Astrocyte of the cerebellum (primary cell): ENCODE data around the gene ASXL1.

Experiments
- DNase-seq: peaks from one replicate; pipeline ENCODE4 v3.0.0-alpha.2; 2011; ENCODE audit warnings: low read depth
- H3K4me3 ChIP-seq: 2 replicates; pipeline ENCODE4 v1.5.1; 2011; ENCODE audit warnings: mild to moderate bottlenecking, low read depth, low read length, moderate library complexity
- in situ Hi-C: cut with HindIII; loops from 2 replicates; pipeline ENCODE4 v1.10.0; 2017; ENCODE audit warnings: low sequenced_read_pairs
- TF ChIP-seq, protein P1 (sequence below): IDR thresholded peaks from 2 replicates; pipeline ENCODE4 v1.5.1; 2012; ENCODE audit warnings: low read length, low read depth, moderate library complexity, mild to moderate bottlenecking; ENCODE audit errors: missing control alignments

The ASXL1 gene

DNA sequence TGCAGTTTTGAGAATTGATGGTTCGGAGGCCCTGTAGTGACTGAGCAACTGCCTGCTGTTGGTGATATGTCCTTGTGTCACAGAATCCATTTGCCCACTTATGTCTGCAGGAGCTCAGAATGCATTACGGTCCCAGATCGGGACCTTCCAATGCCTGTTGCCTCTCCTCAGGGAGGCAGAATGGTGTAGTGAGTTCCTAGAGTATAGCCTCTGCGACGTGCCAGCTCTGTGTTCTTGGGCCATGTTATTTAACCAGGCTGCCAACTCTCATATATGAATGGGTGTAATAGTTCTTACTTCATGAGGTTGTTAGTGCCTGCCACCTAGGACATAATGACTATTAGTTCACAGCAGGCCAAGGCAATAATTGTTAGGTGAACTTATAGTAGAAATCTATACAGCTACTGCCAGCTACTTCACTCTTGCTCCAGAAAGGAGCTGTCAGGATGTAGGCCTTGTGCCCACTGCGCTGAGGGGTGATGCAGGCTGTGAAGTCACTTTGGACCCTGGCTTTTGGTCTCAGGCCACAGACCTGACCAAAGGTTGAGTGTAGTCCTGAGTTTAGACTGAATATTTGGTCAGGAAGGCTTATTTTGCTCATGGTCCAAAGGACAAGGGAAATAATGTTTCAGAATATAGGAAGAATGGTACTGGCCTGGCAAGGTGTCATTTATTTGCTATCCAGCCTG, 82.1 kb downstream of the ASXL1 start:
- in situ Hi-C loops = no loop called here
- no peak overlapping the region for H3K4me3 ChIP-seq
- TF ChIP-seq, protein P1, sequence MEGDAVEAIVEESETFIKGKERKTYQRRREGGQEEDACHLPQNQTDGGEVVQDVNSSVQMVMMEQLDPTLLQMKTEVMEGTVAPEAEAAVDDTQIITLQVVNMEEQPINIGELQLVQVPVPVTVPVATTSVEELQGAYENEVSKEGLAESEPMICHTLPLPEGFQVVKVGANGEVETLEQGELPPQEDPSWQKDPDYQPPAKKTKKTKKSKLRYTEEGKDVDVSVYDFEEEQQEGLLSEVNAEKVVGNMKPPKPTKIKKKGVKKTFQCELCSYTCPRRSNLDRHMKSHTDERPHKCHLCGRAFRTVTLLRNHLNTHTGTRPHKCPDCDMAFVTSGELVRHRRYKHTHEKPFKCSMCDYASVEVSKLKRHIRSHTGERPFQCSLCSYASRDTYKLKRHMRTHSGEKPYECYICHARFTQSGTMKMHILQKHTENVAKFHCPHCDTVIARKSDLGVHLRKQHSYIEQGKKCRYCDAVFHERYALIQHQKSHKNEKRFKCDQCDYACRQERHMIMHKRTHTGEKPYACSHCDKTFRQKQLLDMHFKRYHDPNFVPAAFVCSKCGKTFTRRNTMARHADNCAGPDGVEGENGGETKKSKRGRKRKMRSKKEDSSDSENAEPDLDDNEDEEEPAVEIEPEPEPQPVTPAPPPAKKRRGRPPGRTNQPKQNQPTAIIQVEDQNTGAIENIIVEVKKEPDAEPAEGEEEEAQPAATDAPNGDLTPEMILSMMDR = no peak
- no peak for DNase-seq

DNA sequence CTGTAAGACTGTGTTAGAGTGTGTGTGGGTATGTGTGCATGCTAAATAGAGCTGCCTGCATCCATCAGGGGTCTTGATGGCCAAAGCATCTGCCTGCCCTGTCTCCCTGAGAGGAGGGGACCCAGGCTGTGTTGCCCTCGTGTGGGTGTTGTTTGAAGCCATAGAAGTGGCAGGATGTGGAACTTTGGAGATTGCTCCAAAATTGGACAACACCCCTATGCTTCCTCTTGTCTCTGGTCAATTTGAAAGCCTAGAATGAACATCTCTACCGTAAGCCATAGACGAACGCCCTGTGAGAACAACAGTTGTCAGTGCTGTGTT, 82.6 kb downstream of the ASXL1 start:
- no peak overlapping the region for H3K4me3 ChIP-seq
- TF ChIP-seq, protein P1 = no peak
- DNase-seq = no peak
- in situ Hi-C loops = no loop called here

DNA sequence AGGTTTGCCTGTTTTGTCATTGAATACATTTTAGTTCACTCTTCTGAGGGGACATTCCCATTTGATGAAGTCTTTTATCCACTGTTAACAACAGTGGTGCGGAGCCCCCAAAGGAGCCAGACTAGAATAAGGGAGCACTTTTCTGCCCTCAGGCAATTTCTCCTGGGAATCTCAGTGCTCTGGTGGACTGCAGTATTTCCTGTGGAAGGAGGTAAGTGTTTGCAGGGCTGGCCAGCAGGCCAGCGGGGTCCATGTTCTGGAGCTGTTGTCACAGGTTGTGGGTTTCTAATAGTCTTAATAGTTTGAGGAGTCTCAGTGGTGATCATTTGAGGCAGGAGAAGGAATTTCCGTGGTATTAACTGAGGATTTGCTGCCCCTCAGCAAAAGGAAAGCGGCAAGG, 83.5 kb downstream of the ASXL1 start:
- in situ Hi-C loops = no loop called here

DNA sequence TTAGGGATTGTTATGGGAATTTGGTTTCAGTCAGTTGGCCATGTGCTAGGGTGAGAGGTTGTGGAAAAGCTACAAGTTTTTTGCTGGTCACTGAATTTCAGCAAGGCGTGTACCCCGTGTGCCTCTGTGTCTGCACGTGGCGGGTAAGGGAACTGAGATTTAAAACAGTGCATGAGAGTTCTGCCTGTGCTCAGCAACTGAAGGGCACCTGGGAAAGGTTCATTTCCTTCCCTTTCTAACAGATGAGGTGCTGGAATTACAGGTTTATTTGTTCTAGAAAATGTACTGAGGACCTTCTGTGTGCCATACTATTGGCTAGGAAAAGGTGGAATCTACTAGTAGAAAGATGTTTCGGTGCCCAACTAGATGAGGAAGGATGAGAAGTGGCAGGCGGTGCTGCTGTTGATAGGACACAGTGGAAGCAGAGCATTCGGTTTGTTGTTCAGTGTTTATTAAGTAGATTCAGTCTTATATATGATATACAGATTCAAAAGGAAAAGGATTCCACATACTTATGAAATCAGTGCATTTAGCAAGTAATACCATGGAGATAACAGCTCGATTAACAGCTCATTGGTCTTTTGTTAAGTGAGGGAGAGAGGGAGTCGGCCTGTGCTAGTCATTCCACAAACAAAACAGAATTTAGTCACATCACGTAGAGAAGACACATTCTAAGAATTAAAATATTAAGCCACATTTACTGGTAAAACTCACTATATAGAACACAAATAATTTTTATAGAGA, 84.7 kb downstream of the ASXL1 start:
- TF ChIP-seq, protein P1 = no peak
- no peak for DNase-seq
- H3K4me3 ChIP-seq = no peak overlapping the region
- in situ Hi-C loops = no loop called here

More for the DNA sequence above, 83.5 kb downstream of the ASXL1 start:
- no peak overlapping the region for H3K4me3 ChIP-seq
- TF ChIP-seq, protein P1 = no peak
- no peak for DNase-seq

DNA sequence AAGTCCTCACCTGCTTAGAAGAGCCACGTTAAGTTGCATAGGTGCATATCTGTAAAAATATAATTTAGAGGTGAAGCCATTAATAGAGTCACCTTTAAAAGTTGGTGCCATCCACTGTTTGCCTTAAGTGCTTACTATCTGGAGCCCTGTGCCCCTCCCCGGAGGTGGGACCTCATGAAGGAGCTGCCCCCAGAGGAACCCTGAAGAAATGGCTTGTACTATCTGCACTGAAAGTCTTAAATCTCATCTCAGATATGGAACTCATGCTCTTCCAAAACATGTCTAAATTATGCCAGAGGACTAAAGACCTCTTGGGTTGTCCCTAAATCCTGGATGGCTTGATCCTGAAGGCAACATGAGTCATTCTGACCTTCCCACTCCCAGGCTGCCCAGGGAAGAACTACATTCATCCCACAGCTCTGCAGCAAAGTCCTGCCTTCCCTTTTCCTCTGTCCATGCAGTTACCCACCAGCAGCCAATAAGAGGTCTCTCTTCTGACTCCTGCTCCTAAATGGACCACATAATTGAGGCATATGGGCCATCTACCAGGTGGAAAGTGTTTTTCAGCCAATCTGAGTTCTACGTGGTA, 85.3 kb downstream of the ASXL1 start:
- TF ChIP-seq, protein P1 = no peak
- DNase-seq = no peak
- in situ Hi-C loops = no loop called here
- H3K4me3 ChIP-seq = no peak overlapping the region

DNA sequence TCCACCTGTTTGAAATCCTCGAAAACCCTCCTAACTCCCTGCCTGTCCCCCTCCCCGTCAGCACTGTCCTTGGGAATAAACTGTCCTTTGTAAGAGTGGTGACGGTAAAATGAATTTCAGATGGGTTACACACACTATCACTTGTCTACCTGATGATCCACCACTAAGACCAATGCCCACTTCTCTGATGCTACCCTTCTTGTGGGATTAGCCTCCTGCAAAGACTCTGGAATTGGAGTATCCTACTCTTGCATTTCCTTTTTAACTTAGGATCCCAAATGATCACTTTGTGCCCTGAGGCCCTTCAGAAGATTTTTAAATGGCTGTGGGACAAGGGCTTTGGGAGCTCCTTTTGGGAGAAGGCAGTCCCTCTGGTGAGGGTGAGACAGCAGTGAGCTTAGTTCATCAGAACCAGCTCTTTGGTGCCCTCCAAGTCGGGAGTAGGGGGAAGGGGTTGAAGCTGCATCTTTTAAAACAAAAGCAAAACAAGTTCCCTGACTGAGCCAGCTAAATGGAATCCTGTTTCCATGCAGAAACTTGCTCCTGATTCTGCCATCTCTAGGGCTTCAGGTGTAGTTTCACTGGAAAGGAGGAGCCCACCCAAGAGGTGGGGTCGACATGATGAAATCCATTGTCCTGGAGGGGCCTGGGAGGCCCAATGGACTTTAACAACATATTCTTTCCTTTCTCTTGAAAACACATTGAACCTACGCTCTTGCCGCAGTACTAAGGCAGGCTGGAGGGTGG, 86.5 kb downstream of the ASXL1 start:
- no peak overlapping the region for H3K4me3 ChIP-seq
- TF ChIP-seq, protein P1 = no peak
- DNase-seq = no peak
- in situ Hi-C loops = no loop called here
